HL-60 (cell line): ENCODE measurements around the gene CLDN12.

Experiments
- REST ChIP-seq: IDR thresholded peaks from 2 replicates; pipeline ENCODE4 v1.6.1; 2012; ENCODE audit warnings: low read depth; ENCODE audit not compliant: insufficient replicate concordance
- TF ChIP-seq, protein P1 (sequence below): IDR thresholded peaks from one replicate; pipeline ENCODE4 v1.5.1; 2011; ENCODE audit warnings: low read length, control low read depth, inconsistent platforms; ENCODE audit not compliant: insufficient read depth

DNA sequence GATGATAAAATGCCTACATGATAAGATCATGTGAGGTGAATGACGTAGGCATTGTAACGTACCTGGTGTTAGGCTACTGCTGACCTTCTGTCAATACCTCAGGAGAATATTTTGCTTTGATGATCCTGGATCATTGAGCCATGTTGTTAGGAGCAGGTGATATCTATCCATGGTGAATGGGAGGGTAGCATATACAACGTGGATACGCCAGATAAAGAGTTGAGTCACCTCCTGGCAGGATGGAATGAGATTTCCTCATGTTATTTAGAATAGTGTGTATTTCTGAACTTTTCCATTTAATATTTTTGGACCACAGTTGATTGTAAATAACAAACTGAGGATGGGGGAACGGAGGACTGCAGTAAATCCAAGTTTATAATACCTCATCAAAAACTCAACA lies 11.8 kb upstream of the CLDN12 start:
- TF ChIP-seq, protein P1, sequence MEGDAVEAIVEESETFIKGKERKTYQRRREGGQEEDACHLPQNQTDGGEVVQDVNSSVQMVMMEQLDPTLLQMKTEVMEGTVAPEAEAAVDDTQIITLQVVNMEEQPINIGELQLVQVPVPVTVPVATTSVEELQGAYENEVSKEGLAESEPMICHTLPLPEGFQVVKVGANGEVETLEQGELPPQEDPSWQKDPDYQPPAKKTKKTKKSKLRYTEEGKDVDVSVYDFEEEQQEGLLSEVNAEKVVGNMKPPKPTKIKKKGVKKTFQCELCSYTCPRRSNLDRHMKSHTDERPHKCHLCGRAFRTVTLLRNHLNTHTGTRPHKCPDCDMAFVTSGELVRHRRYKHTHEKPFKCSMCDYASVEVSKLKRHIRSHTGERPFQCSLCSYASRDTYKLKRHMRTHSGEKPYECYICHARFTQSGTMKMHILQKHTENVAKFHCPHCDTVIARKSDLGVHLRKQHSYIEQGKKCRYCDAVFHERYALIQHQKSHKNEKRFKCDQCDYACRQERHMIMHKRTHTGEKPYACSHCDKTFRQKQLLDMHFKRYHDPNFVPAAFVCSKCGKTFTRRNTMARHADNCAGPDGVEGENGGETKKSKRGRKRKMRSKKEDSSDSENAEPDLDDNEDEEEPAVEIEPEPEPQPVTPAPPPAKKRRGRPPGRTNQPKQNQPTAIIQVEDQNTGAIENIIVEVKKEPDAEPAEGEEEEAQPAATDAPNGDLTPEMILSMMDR: no peak
- TF ChIP-seq REST: no peak
